A673 (cell line): ENCODE measurements around the gene TOGARAM1.

Source experiments
- EZH2 ChIP-seq: fragments of 200-600 bp; sonication (generic); IDR thresholded peaks from 2 replicates; pipeline ENCODE4 v1.6.1; 2017; ENCODE audit warnings: borderline replicate concordance, low read depth, mild to moderate bottlenecking, mixed read lengths, antibody characterized with exemption, low read length; ENCODE audit not compliant: poor library complexity, severe bottlenecking
- TF ChIP-seq, protein P1 (sequence below): fragments of 300-800, 200-600 bp; sonication (generic); conservative IDR thresholded peaks from 2 replicates; pipeline ENCODE4 v1.5.1; 2017; ENCODE audit warnings: low read depth, mild to moderate bottlenecking, antibody characterized with exemption, low read length, moderate library complexity, mixed read lengths

DNA sequence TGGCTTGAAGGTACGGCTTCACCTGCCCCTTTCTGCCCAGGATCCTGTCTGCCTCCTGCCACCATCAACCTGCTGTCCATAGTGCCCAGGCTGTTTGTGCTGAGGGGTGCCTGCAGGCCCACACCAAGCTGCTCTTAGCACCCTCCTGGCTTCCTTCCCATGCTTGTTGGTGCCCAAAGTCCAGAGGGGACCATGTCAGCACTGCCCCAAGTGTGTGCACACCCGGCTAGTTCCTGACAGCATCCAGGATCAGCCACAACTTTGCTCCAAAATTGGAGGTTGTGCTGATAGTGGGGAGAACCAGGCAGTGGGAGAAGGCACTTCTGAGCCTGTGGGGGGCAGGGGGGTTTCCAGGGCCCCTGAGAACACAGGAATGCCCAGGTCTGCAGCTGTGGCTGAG, 77.4 kb downstream of the TOGARAM1 start:
- TF ChIP-seq, protein P1, sequence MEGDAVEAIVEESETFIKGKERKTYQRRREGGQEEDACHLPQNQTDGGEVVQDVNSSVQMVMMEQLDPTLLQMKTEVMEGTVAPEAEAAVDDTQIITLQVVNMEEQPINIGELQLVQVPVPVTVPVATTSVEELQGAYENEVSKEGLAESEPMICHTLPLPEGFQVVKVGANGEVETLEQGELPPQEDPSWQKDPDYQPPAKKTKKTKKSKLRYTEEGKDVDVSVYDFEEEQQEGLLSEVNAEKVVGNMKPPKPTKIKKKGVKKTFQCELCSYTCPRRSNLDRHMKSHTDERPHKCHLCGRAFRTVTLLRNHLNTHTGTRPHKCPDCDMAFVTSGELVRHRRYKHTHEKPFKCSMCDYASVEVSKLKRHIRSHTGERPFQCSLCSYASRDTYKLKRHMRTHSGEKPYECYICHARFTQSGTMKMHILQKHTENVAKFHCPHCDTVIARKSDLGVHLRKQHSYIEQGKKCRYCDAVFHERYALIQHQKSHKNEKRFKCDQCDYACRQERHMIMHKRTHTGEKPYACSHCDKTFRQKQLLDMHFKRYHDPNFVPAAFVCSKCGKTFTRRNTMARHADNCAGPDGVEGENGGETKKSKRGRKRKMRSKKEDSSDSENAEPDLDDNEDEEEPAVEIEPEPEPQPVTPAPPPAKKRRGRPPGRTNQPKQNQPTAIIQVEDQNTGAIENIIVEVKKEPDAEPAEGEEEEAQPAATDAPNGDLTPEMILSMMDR: no peak
- TF ChIP-seq EZH2: no peak
